ENCODE measurements around the gene SGTA. TPM values are rescaled to one million over a fixed set of nuclear protein-coding genes. Genes with fewer than 3 reads are reported as not detected.

Gene SGTA
- total and polyA plus RNA-seq, 2 of the 8 experiments (the other 6 are each of a cell fraction or from before 2014, with no cell fraction given): 86.8 to 130 TPM

- H3K9ac ChIP-seq (replicated peaks in 1 of 4; ENCODE audit: extremely low read depth in 1 of 4, low read depth in 3 of 4, low read length in 3 of 4): no peak overlapping the region
- H3K36me3 ChIP-seq (ENCODE audit: control insufficient read depth in 2 of 4, insufficient read depth in 4 of 4, low read length in 3 of 4): peaks cover 9 to 68% (median 50%) of the 10 kb centered on the region in 4 experiments; a peak in 7 of 8 replicates
- H3K14ac ChIP-seq (ENCODE audit: insufficient read length): no peak overlapping the region
- H2BK5ac ChIP-seq (ENCODE audit: low read depth, low read length): no peak overlapping the region
- no peaks in the 10 kb centered on the region for H3K27me3 ChIP-seq (replicated peaks in 1 of 4; ENCODE audit: control insufficient read depth in 3 of 4, extremely low read depth in 1 of 4, insufficient read depth in 3 of 4, low read length in 3 of 4)
- no peak overlapping the region for H3K23ac ChIP-seq (ENCODE audit: insufficient read length)
- H3K9me3 ChIP-seq (ENCODE audit: insufficient read depth in 2 of 2, low read depth in 1 of 2, low read length in 1 of 2): no peaks in the 10 kb centered on the region
- no peaks in the 10 kb centered on the region for H3K79me2 ChIP-seq (ENCODE audit: control insufficient read depth in 1 of 2, insufficient read depth in 2 of 2, low read length in 2 of 2)
- no peak overlapping the region for H3K27ac ChIP-seq (ENCODE audit: low read depth, low read length)
- DNase-seq (ENCODE audit: low read depth in 1 of 2, low spot score in 2 of 2) (no peak), FAIRE-seq (no peak)
- no peak overlapping the region for H2BK20ac ChIP-seq (ENCODE audit: low read length)
- H2BK15ac ChIP-seq (ENCODE audit: low read length): no peak overlapping the region
- no peak overlapping the region for H4K5ac ChIP-seq (ENCODE audit: insufficient read length, low read depth, low read length)
- H2BK120ac ChIP-seq (replicated peaks; ENCODE audit: low read depth, low read length): no peak overlapping the region
- no peaks in the 10 kb centered on the region; a peak in 1 of 7 replicates for H3K4me1 ChIP-seq (replicated peaks in 1 of 4; ENCODE audit: control insufficient read depth in 3 of 4, insufficient read depth in 4 of 4, low read length in 3 of 4)
- 93% methylated on average over 25 of the region's 27 CpGs; no CpG with 5 or more reads in 1 of the 2 experiments for WGBS, 2 experiments (ENCODE audit: extremely low coverage in 1 of 2, insufficient coverage in 1 of 2, insufficient read length in 1 of 2, insufficient replicate concordance in 2 of 2, low coverage in 1 of 2, low lambda C conversion rate in 2 of 2, missing lambda C conversion rate in 1 of 2)
- no peak overlapping the region for H4K91ac ChIP-seq (replicated peaks; ENCODE audit: insufficient read length, low read length)
- H3K23me2 ChIP-seq (ENCODE audit: low read depth, low read length): peaks cover 7% of the 10 kb centered on the region; the same call in 1 of the 2 replicates
- no peak overlapping the region for H3K4me3 ChIP-seq (ENCODE audit: extremely low read depth in 1 of 4, insufficient read depth in 2 of 4, low read depth in 3 of 4, low read length in 4 of 4)
- POLR2A ChIA-PET (ENCODE audit: partially characterized antibody): interaction anchor here (1.5 to 2.0 kb wide), 2 partner anchors 10 to 76 kb away, joined by 3 to 10 read pairs; no protein-coding TSS in a partner anchor
- H3K56ac ChIP-seq (replicated peaks; ENCODE audit: insufficient read length, low read depth, low read length): no peak overlapping the region
- no peak overlapping the region for H3K18ac ChIP-seq (ENCODE audit: extremely low read depth, low read length)
- no peak for TF ChIP-seq NRF1 (IDR thresholded peaks at IDR 0.05; ENCODE audit: low read depth, low read length)
- no peak for TF ChIP-seq SIX5 (IDR thresholded peaks at IDR 0.05; ENCODE audit: low read depth, low read length)
- no peak for TF ChIP-seq TAF1 (IDR thresholded peaks at IDR 0.05; ENCODE audit: low read depth, low read length)
- TF ChIP-seq TAF7 (optimal IDR thresholded peaks at IDR 0.05; ENCODE audit: borderline replicate concordance, low read depth, low read length): no peak
- no peak for TF ChIP-seq BCL11A (IDR thresholded peaks at IDR 0.05; ENCODE audit: low read depth in 2 of 2, low read length in 2 of 2)
- no peak for TF ChIP-seq NANOG (IDR thresholded peaks at IDR 0.05; ENCODE audit: insufficient read depth, low read depth, low read length, poor library complexity, severe bottlenecking)
- peaks cover 7 to 32% of the 10 kb centered on the region in 2 experiments for H4K20me1 ChIP-seq (replicated peaks in 1 of 2; ENCODE audit: control insufficient read depth in 1 of 2, insufficient read depth in 2 of 2, low read length in 2 of 2)
- CTCF ChIA-PET (ENCODE audit: partially characterized antibody): interaction anchor here (0.6 to 1.1 kb wide), 2 partner anchors 15 to 121 kb away, joined by 3 read pairs; no protein-coding TSS in a partner anchor
- peaks cover 11% of the 10 kb centered on the region for H3K79me1 ChIP-seq (ENCODE audit: low read depth, low read length)
- H2AFZ ChIP-seq (ENCODE audit: low read length): no peak overlapping the region
- H3K4ac ChIP-seq (replicated peaks; ENCODE audit: insufficient read length, low read depth, low read length): no peak overlapping the region
- H2BK12ac ChIP-seq (ENCODE audit: low read depth, low read length): no peak overlapping the region
- H3K4me2 ChIP-seq (ENCODE audit: insufficient read depth in 1 of 2, low read depth in 2 of 2, low read length in 2 of 2): no peak overlapping the region
- H4K8ac ChIP-seq (ENCODE audit: extremely low read depth, insufficient read depth, low read length): no peak overlapping the region
- no peak overlapping the region for H2AK5ac ChIP-seq (ENCODE audit: low read depth, low read length)
Observed at GRCh38 chr19:2804156-2805004, 21.3 kb upstream of the SGTA start.

Data from H1 (cell line).